GM23248 (cell line): ENCODE measurements around the gene UGT2B28. TPM values are rescaled to one million over a fixed set of nuclear protein-coding genes. Genes with fewer than 3 reads are reported as not detected.
A peak's percentile ranks its signal among the peaks of the same experiment; 100 is the strongest.
"Not testable (repeated sequence)": the region's sequence is repeated elsewhere in the genome, so short reads cannot be mapped to it uniquely, and the experiment has no call there.

ENCODE experiments used
- DNase-seq: peaks from one replicate; pipeline ENCODE4 v3.0.0-alpha.2; 2015
- H2AFZ ChIP-seq: fragments of 200-600 bp; sonication (generic); 2 replicates; pipeline ENCODE4 v1.6.1; 2016; ENCODE audit warnings: antibody characterized with exemption
- H3F3A ChIP-seq: fragments of 200-600 bp; sonication (generic); 2 replicates; pipeline ENCODE4 v1.6.1; 2016; ENCODE audit warnings: mild to moderate bottlenecking, antibody characterized with exemption, mixed run types; ENCODE audit not compliant: insufficient read depth
- H3K27ac ChIP-seq: fragments of 200-600 bp; sonication (generic); 2 replicates; pipeline ENCODE4 v1.5.1; 2016; ENCODE audit warnings: mild to moderate bottlenecking
- H3K27me3 ChIP-seq: fragments of 200-600 bp; sonication (generic); replicated peaks from 2 replicates; pipeline ENCODE4 v1.6.1; 2016; ENCODE audit warnings: mild to moderate bottlenecking; ENCODE audit not compliant: insufficient read depth
- H3K36me3 ChIP-seq: fragments of 200-600 bp; sonication (generic); 2 replicates; pipeline ENCODE4 v1.6.1; 2016; ENCODE audit warnings: low read depth, mild to moderate bottlenecking
- H3K4me1 ChIP-seq: fragments of 200-600 bp; sonication (generic); 2 replicates; pipeline ENCODE4 v1.6.1; 2016; ENCODE audit warnings: mild to moderate bottlenecking; ENCODE audit not compliant: insufficient read depth
- H3K4me2 ChIP-seq: fragments of 200-600 bp; sonication (generic); one replicate; pipeline ENCODE4 v1.6.1; 2016; ENCODE audit warnings: mild to moderate bottlenecking; ENCODE audit not compliant: unreplicated experiment
- H3K4me3 ChIP-seq: fragments of 200-600 bp; sonication (generic); 2 replicates; pipeline ENCODE4 v1.5.1; 2016; ENCODE audit warnings: mild to moderate bottlenecking
- H3K79me2 ChIP-seq: fragments of 200-600 bp; sonication (generic); 2 replicates; pipeline ENCODE4 v1.6.1; 2016; ENCODE audit warnings: mild to moderate bottlenecking; ENCODE audit not compliant: insufficient read depth
- H3K9ac ChIP-seq: fragments of 200-600 bp; sonication (generic); 2 replicates; pipeline ENCODE4 v1.6.1; 2016; ENCODE audit warnings: mild to moderate bottlenecking
- H3K9me2 ChIP-seq: fragments of 200-600 bp; sonication (generic); 2 replicates; pipeline ENCODE4 v1.6.1; 2016; ENCODE audit warnings: mixed run types, mild to moderate bottlenecking, moderate library complexity; ENCODE audit not compliant: insufficient read depth
- H3K9me3 ChIP-seq: fragments of 200-600 bp; sonication (generic); one replicate; pipeline ENCODE4 v1.6.1; 2017; ENCODE audit warnings: low read depth
- H4K20me1 ChIP-seq: fragments of 200-600 bp; sonication (generic); 2 replicates; pipeline ENCODE4 v1.6.0; 2016; ENCODE audit not compliant: insufficient read depth
- WGBS, 2 experiments: methylation state at CpG; one replicate each; pipeline ENCODE4 v1.1.6; 2015 to 2017; ENCODE audit warnings: low lambda C conversion rate in 2 of 2, low coverage in 1 of 2; ENCODE audit errors: missing lambda C conversion rate in 2 of 2; 5-methylcytosine and 5-hydroxymethylcytosine counted together
- in situ Hi-C: fragments of 300-500 bp; cut with MboI; formaldehyde crosslinking; loops from 2 replicates; pipeline ENCODE4 v1.15.0; 2020
- polyA plus RNA-seq: library from polyadenylated mRNA; unstranded; fragments of >200 nt; fragmentation: Nextera tagmentation; extraction: Ambion mirVana; gene quantifications from 2 replicates; pipeline ENCODE4 v1.2.1, GENCODE V29; 2016
- total RNA-seq: library from RNA; depleted of rRNA; stranded (reverse); fragments of >200 nt; shearing (Covaris generic); gene quantifications from 2 replicates; pipeline ENCODE4 v1.2.3, GENCODE V29; 2014

The UGT2B28 gene
- total and polyA plus RNA-seq, 2 experiments from 2014 or later: not detected

DNA sequence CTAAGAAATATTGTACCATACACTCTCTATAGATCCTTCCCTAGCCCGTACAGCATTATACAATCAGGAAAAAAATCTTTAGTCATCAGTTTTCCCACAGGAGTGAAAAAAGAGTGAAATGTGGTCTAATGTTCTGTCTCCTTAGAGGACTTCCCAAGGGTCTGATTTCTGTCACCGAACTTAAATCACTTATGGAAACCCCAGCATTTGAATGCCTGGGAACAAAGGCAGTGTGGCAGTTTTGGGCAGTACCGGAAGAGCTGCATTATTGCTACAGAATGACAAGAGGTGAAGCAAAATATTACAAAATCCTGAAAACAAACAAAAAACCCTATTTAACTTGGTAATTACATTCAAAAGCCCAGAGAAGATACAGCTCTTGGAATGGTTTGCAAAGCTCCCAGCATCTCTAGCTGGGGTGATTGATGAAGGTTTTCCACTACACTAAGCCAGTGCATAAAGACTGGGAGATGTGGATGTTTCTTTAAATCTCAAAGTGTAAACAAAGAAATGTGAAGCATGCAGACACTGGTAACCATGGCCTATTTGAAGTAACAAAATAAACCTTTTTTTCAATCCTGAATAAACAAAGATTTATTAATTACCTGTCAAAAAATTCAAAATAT is 27.0 kb upstream of the UGT2B28 start:
- H3K27ac ChIP-seq, H3K9me2 ChIP-seq, H3K4me3 ChIP-seq, H3K4me1 ChIP-seq, H3K36me3 ChIP-seq, in situ Hi-C loops, H3K9ac ChIP-seq, H4K20me1 ChIP-seq, H2AFZ ChIP-seq, H3K4me2 ChIP-seq, H3K9me3 ChIP-seq, DNase-seq, H3K27me3 ChIP-seq, H3F3A ChIP-seq, H3K79me2 ChIP-seq: not testable (repeated sequence)
- WGBS, 2 experiments: 22 to 26% methylated on average over 3 of the region's 3 CpGs

DNA sequence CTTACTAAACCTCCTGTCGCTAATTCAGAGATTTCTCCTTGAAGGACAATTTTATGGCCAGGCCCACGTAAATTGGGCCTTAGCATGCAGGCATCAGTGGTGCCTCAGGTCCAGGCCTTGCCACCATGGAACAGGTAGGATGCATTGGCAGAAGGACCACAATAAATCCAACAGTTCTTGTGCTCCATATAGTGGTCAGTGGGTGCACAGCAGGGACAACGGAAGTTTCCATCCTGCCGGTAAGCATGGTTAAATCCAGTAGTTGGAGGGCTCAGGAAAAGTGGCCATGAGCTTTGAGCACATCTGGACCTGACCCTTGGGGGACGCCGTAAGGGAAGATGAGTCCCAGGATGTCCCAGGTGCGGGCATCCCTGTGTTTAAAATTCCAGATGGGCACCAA is 11.7 kb upstream of the UGT2B28 start:
- H3K36me3 ChIP-seq, H3K4me2 ChIP-seq, H3K27ac ChIP-seq, H3K4me3 ChIP-seq, H2AFZ ChIP-seq, H3K9ac ChIP-seq, H3K9me3 ChIP-seq, H3K9me2 ChIP-seq, DNase-seq, H3K27me3 ChIP-seq, H3K4me1 ChIP-seq, in situ Hi-C loops, H3K79me2 ChIP-seq, H4K20me1 ChIP-seq, H3F3A ChIP-seq: not testable (repeated sequence)
- 39 to 43% methylated on average over 7 of the region's 7 CpGs for WGBS, 2 experiments

DNA sequence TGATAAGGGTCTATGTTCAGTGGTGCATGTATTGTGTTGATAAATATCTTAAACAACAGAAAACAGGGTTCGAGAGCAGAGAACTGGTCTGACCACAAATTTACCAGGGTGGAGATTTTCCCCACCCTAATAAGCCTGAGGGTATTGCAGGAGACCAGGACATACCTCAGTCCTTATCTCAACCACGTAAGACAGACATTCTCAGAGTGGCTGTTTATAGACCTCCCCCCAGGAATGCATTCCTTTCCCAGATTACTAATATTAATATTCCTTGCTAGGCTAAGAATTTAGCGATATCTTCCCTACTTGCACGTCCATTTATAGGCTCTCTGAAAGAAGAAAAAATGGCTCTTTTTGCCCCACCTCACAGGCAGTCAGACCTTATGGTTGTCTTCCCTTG is 16.1 kb downstream of the UGT2B28 start:
- H3K4me2 ChIP-seq, H2AFZ ChIP-seq, H3K36me3 ChIP-seq, H3K4me1 ChIP-seq, in situ Hi-C loops, H3K9me3 ChIP-seq, H4K20me1 ChIP-seq, H3F3A ChIP-seq, H3K79me2 ChIP-seq, DNase-seq, H3K9ac ChIP-seq, H3K27me3 ChIP-seq, H3K27ac ChIP-seq, H3K9me2 ChIP-seq, H3K4me3 ChIP-seq: not testable (repeated sequence)
- 23 to 41% methylated on average over 4 of the region's 4 CpGs for WGBS, 2 experiments

DNA sequence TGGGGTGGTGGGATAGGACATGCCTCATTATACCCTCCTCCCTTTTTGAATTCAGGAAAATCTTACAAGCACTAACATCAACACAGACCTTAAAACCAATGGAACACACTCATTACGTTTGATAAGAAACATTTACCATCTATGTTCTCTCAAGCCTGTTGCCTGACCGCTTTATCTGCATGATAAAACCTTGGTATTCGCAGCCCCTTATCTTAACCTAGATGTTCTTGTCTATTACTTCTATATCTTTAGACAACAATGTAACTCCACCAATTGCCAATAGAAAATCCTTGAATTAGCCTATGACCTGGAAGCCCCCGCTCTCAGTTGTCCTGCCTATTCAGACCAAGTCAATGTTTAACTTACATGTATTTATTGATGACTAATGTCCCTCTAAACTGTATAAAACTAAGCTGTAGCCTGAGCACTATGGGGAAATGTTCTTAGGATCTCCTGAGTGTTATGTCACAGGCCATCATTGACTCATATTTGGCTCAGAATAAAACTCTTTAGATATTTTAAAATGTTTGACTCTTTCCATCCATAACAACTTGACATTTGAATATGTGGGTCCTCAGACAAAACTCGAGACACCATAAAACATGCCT is 28.3 kb downstream of the UGT2B28 start:
- H2AFZ ChIP-seq, H3K9ac ChIP-seq, H3F3A ChIP-seq, H3K9me3 ChIP-seq, H3K36me3 ChIP-seq, H3K9me2 ChIP-seq, H3K27ac ChIP-seq, H3K4me2 ChIP-seq, H3K27me3 ChIP-seq, H3K79me2 ChIP-seq, H3K4me3 ChIP-seq, in situ Hi-C loops, H3K4me1 ChIP-seq, DNase-seq, H4K20me1 ChIP-seq: not testable (repeated sequence)
- 24% methylated on average over 5 of the region's 5 CpGs for WGBS, 2 experiments

DNA sequence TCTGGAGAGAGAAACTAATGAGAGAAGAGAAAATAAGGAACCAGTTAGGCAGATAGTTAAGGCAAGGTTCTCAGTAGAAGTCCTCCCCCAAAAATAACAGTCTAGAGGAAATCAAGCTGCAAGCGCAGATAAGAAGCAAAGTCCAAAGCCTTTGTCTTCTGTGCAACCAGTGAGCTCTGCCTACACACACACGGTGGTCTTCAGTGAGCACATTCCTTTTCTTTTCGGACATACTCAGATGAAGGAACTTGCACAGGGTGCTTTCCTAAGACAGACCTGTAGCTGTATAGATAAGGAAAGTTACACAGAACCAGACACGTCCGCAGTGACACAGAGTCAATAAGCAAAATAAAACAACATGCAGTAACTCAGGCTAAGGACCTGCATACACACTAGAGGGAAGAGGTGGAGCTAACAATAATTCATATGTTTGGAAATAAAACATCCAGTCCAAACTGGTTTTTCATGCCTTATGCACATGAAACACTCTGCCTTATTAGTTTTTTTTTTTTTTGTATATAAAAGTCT is 29.3 kb downstream of the UGT2B28 start:
- H3F3A ChIP-seq, H3K9me3 ChIP-seq, DNase-seq, H3K4me2 ChIP-seq, in situ Hi-C loops, H3K9ac ChIP-seq, H2AFZ ChIP-seq, H3K27me3 ChIP-seq, H3K9me2 ChIP-seq, H3K36me3 ChIP-seq, H3K4me1 ChIP-seq, H4K20me1 ChIP-seq, H3K79me2 ChIP-seq, H3K4me3 ChIP-seq, H3K27ac ChIP-seq: not testable (repeated sequence)
- WGBS, 2 experiments: 38 to 42% methylated on average over 5 of the region's 5 CpGs

DNA sequence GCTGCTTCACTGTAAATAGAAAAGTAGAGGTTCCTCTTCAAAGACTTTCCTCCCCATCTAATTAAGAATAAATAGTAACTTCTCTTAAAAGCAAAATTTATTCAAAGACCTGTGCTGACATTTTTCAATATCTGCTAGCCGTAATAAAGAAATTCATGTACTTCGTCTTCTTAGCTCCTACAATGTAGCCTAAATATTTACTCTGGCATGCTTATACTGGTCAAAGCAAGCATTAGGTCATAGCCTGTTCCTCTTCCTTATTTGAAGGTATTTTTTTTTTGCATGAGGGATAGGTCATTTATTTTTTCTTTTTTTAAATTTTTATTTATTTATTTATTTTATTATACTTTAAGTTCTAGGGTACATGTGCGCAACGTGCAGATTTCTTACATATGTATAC is 30.0 kb downstream of the UGT2B28 start:
- H2AFZ ChIP-seq, H3F3A ChIP-seq, H3K27ac ChIP-seq, H4K20me1 ChIP-seq, H3K36me3 ChIP-seq, H3K9me2 ChIP-seq, H3K27me3 ChIP-seq, DNase-seq, H3K4me1 ChIP-seq, H3K9me3 ChIP-seq, H3K79me2 ChIP-seq, H3K4me2 ChIP-seq, H3K4me3 ChIP-seq, in situ Hi-C loops, H3K9ac ChIP-seq: not testable (repeated sequence)
- 77 to 79% methylated on average over 4 of the region's 4 CpGs for WGBS, 2 experiments

DNA sequence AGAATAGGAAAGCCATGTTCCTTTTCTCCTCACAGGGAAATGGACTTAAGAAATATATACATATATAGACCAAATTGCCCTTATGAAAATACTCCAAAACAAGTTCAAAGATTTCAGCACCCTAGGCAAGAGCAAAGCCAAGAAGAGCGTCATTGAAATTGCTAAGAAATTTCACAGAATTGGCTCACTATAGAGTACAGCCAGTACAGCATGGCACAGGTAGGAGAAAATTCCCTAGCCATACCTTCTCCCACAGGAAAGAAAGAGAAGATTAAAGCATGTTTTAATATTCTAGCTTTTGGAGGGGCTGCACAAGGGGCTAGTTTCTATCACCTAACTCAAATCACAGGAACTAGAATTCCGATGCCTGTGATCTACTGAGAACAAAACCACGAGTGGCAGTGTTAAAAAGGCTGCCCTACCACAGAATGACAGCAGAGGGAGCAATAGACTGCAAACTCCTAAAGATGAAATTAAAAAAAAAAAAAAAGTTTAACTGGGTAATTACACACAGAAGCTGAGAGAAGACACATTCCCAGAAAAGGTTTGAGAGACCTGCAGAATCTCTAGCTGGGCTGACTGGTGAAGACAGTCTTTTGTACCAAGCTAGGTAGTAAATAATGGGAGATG is 37.5 kb downstream of the UGT2B28 start:
- H3F3A ChIP-seq, H3K4me2 ChIP-seq, H3K27ac ChIP-seq, H3K4me3 ChIP-seq, H3K9me2 ChIP-seq, in situ Hi-C loops, H3K9me3 ChIP-seq, H4K20me1 ChIP-seq, H2AFZ ChIP-seq, H3K79me2 ChIP-seq, H3K9ac ChIP-seq, H3K36me3 ChIP-seq, H3K27me3 ChIP-seq: not testable (repeated sequence)
- peaks cover 12% of the 10 kb centered on the region; the same call in 1 of the 2 replicates for H3K4me1 ChIP-seq
- WGBS, 2 experiments: 0 to 2% methylated on average over 3 of the region's 3 CpGs
- DNase-seq: peak; percentile 32
